NCI-H2107 (cell line): ENCODE results near the gene BDNF.
"Not testable (repeated sequence)": the region's sequence is repeated elsewhere in the genome, so short reads cannot be mapped to it uniquely, and the experiment has no call there.

Experiments used
- DNase-seq: peaks from one replicate; lab custom pipeline; 2025; lab: John Stamatoyannopoulos, UW

The BDNF gene

DNA sequence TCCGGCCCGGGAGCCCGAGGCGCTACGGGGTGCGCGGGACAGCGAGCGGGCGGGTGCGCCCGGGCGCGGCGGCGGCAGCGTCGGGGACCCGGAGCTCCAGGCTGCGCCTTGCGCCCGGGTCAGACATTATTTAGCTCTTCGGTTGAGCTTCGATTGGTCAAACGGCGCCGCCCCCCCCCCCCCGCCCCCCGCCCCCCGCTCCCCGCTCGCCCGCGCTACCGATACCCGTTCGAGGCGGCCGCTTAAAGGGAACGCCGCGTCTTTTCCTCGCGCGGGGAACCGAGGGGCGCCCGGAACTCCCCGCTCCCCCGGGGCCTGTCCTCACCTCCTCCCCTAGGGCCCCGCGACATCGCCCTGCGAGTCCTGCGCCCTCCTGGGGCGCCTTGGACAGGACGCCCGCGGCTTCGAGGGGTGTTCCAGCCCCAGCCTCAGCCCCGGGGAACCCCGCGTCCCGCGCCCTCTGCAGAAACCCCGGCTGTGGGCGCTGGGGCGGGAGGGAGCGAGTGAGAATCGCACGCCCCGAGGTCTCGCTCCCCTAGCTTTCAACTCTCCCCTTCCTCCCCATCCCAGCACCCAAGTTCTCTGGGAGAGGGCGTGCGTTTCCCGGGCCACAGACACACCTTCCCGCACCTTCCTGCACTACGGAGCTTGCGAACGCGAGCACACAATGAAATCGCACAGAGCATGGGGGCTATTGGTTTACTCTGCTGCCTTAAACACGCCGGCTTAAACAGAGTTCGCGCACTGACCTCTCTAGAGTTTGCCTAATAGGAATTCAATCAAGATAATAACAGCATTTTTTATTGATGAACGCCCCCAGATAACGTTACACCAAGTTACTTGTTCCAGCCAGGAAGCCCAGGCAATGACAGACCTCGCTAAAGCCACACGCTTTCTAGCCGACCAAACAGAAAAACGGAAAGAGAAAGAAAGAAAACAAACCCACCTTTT is at the start of gene BDNF:
BDNF (minus strand) TSS at position 105 of the 951 bp plus-strand sequence. CDS start 41,891 bp downstream, outside the sequence.
- no peak for DNase-seq

DNA sequence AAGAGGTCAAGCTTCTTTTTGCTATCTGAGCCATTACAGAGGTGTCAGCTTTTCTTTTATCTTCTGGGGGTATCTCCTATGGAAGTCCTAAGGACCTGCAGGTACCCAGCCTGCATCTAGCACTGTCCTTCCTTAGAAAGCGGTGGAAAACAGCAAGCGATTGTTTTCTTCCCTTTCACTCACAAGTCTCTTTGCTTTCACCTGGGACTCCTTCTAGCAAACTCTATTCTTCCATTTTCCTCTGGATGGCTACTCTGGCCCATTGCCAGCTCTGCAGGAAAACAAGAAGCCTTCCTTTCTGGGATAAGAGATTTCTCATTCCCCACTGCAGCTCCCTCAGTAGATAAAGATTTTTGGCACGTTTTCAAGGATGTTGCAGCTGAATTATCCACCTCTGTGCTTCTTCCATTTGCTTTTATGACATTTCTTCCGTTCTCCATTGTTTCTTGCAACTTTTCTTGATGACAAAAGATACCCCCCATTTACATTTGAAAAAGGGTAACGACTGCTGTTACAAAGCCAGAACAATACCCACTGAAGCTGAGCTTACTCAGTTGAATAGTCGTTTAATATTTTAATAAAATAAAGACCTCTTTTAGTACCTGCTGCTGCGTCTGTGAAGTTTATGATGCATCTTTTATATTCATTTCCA is 40.2 kb upstream of the BDNF start:
- DNase-seq: no peak

DNA sequence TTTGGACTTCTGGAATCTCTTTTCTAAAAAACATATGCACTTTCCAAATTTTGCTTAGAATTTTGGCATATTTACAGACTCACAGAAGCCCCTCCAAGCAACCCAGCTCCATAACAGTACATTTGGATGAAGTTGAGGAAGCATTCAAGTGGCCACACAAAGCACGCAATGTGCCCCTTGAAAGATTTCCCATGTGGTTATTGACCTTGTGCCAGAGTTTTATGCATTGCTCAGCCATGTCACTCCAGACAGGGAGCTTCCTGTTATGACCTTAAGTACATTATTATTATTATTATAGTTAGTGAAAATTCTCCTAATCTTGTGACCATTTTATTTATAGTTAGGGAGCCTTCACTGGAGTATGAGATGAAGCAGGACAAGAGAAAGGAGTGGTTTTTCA is 35.0 kb upstream of the BDNF start:
- no peak for DNase-seq

DNA sequence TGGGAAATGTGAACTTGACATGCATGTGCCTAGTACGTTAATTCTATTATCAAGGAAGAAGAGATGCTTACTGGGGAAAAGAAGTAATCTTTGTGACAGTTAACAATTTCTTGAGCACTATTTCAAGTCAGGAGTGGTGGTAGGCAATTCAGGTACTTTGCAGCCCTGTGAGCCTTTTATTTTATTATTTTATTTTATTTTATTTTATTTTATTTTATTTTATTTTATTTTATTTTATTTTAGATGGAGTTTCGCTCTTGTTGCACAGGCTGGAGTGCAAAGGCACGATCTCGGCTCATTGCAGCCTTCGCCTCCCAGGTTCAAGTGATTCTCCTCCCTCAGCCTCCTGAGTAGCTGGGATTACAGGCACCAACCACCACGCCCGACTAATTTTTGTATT is 31.5 kb upstream of the BDNF start:
- DNase-seq: not testable (repeated sequence)

DNA sequence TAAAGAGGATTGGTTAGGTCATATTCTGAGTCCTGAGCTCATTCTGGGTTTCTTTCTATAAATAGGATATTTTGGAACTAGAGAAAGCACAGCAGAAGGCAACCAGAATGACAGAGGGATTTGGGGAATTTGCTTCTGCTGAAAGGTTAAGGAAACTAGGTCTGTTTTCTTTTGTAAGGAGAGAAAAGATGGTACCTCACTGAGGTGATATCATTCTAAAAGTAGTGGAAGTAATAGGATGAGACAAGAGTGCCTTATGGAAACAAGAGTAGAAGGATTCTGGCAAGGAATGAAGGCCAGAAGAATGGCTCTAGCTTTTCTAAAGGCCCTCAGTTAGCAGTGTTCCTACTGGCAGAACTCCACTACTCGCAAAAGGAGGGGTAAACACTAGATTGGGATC is 26.7 kb upstream of the BDNF start:
- no peak for DNase-seq

DNA sequence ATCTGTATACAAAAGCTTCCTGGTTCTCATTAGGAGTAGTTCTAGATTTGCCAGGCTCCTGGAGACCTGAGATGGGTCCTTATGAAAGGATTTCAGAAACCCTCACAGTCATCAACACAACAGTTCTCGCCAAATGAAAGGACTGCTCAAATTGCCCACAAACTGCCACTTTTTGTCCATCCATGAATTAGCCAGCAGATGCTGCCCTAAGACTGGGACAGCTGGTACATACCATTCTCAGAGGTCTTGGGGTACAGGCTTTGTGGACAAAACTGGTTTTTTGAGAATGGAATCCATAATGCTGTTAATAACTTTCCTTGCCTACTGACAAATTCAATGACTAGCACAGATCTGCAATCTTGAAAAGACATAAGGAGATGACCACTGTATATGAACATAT is 23.4 kb upstream of the BDNF start:
- DNase-seq: no peak

DNA sequence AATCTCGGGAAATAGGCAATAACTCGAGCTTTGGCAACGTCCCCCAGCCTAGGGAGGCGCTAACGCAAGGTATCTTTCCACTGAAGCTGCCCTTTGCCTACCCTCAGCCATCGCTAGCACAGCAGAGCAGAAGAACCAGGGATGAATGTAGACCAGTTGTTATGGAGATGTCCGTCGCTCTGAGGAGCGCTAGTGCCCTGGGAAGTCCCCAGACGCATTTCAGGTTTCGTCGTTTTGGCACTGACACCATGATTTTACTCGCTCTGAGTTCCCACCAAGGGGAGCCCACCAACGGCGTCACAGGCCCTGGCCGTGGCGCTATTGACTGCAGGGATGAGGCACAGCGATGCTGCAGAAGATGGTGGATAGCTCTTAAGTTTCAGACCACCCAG is 22.7 kb upstream of the BDNF start:
- no peak for DNase-seq

DNA sequence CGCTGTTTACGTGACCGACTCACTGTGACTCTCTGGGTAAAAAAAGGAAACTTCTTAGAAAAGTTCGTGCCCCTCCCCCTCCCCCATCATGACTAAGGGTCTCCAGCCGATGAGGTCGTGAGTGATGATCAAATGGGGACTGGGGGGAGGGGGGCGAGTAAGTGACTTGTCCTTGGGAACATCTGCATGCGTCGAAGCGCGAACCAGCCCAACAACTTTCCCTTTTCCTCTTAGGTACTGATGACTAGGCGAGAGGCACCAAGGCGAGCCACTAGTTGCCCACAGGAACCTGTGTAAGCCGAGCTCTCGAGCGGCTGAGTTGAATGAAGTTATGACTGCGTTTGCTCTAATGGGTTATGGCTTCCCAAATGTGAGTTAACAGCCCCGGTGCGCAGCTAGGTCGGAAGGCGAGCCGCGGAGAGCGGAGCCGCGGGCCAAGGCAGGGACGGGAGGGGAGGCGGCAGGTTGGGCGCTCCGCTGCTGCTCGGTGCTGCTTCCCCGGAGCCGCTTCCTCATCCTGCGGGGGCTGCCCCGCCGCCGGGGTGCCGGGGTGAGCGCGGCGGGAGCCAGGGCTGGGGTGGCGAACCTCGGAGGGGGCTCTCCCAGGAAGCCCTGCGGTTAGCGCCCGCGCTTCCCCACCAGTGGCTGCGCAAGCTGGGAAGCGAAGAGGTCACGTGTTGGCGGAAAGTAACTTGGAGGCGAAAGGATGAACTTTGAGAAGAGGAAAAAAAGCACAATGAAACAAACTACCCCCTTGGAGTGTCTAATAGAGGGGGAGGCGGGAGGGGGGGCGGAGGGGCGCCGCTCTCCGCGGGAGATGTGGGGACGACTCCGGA is 22.1 kb upstream of the BDNF start:
- no peak for DNase-seq

DNA sequence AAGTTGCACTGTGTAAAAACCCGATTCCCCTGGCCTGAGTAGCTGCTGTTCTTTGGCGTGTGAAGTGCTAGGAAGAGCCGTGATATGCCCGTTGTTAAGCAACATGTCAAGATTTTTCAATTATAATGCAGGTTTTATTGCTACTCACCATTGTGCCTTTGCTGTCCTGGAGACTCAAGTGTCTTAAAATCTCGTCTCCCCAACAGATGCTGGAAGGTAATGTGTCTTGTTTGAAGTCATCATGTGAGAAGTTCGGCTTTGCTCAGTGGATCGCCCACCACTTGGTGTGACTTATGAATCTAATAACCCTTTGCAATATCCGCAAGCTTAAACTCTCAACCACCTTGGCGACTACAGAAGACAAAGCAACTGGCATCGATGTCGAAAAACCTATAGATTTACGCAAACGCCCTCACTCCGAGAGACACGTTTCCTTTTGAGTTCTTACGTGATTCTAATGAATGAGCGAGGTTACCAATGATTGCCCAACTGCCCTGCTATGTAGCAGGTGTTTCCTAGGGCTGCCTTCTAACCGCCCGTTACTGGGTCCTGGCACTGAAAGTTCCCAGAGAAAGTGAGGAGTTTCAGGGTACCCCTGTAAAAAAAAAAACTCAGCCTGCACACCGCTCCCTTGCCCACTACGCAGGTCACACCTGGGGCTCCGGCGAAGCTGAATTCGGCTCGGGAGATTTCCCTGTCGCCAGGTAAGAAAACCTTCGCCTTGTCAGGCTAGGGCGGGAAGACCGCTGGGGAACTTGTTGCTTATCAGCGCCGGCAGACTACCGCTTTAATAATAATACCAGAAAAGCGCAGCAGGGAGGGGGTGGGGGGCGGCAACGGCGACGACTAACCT is 21.2 kb upstream of the BDNF start:
- no peak for DNase-seq

DNA sequence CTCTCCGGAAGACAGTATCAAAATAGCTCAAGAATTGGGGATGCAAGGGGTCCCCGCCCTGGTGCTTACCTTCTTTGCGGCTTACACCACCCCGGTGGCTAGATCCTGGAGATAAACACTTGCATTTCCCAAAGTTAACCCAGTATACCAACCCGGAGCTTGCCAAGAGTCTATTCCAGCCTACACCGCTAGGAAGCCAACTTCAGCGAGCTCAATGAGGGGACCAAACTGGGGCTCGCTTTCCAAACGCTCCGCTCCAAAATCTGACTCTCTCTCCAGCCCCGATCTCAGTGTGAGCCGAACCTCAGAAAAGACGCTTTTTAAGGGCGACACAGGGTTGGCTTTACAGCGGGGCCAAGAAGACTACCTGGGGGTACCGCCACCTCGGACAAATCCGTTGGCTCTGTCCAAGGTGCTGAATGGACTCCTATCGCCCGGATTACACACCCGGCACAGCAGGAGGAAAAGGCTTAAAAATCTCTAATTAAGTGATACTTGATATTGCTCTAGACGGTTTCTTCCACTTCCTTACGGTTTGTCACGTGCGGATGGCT is 20.1 kb upstream of the BDNF start:
- DNase-seq: no peak

DNA sequence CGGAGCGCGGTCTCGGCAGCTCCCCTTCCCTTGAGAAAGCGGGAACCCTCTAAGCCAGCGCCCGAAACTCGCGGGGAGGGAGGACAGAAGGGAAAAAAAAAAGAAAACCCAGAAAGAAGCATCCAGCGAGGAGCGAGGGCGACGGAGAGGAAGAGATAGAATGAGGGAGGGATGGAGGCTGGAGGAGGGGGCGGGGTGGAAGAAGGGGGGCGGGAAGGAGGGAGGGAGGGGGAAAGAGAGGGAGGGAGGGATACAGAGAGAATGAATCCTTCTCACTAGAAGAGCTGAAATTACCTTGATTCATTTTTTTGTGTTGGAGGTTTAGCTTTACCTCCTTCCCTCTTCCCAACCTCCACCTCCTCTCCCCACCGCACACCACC is 19.3 kb upstream of the BDNF start:
- DNase-seq: no peak

DNA sequence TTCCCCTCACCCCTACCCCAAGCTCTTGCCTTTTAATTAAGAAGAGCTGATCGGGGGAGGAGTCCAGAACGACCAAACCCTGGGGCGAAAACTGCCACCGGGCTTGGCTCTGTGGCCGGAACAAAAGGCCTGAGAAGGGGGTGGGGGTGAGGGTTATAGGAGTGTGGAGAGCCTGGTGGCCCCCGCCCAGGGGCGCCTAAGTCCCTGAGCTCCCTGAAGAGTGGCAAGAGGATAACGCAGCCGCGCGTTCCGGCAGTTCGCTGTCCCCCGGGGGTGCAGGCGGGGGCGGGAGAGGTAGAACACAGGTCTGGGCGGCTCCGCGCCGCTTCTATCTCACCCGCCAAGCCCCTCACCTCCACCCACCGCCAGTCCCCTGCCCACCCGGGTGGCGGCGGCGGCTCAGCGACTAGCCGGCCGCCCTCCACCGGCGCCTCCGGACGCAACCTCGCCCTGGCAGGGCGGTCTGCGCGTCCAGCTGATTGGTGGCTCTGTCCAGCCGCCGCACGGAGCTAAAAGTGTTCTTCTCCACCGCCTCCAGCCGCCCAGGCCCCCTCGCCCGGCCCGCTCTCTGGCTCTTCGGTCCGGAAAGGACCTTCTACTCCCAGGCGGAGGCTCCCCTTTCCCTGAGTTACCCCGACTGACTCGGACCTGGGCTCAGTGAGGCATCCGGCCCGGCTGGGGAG is 18.7 kb upstream of the BDNF start:
- DNase-seq: no peak

DNA sequence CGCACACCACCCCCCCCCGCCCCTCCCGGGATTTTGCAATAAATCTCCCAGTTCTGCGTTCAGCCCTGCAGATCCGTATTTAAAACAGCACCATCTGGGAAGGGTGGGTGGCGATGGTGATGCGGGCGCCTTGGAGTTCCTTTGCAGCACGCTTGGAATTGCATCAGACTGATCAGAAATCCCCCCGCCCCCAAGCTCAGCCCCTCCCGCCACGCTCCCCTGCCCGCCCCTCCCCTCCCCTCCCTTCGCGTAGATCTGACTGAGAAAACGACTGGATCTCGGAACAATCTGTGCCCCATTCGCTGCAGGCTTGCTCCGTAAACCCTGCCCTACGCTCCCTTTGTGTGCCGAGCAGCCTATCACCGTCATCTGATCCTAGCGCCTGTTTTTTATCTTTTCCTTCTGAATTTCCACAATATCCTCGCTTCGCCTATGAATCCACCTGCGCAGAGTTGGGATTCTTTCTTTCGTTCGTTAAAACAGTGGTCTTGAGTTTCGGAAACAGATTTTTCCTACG is 18.1 kb upstream of the BDNF start:
- DNase-seq: no peak

DNA sequence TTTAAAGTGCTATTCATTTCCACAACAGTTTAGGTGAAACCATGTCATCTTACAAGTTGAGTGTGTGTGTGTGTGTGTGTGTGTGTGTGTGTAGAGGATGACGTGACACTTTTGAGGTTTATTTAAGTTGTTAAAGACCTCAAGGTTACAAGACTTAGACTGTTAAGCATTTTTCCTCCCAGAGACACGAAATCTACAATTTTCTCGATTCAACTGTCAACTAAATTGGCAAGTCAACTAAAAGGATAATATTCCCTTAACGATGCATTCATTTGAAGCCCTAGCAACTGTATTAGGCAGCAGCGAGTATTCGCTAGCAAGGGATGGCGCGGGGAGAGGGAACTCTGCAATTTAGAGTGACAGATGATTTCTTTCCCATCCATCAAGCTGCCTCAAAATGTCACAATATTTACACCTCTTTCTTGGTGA is 17.6 kb upstream of the BDNF start:
- no peak for DNase-seq

DNA sequence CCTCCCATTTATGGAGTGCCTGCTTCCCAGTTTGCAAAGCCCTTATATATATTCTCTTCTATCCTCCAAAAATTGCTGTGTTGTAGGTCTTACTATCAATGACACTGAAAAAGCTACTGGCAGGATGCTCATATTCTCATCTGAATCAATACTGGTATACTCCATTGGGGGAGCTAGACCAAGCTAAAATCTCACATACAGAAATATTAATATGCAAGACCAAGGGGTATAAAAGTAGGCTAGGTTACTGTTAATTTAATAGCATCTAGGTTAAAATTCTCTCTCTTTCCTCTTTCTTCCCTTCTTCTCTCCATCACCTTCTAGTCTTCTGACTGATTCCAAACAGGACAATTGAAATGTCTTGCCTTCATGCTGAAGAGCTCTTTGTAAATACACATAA is 17.1 kb upstream of the BDNF start:
- no peak for DNase-seq

DNA sequence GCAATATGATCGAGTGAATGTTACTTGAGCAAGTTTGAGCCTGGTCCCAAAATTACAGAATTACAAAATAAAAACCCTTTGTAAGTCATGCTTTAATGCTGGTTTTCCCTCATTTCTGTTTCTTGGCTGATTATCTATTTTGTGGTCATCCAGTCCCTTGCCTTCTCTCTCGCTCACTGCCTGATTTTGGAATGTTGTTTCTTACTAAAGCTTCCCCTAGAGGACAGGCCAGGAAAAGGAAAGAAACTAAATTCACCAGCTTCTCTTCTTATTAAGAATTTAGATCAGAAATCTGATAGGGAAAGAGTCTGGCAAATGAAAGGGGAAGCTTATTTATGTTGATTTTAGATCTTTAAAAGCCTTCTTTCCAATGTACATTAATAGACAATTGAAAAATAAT is 16.6 kb upstream of the BDNF start:
- DNase-seq: no peak

DNA sequence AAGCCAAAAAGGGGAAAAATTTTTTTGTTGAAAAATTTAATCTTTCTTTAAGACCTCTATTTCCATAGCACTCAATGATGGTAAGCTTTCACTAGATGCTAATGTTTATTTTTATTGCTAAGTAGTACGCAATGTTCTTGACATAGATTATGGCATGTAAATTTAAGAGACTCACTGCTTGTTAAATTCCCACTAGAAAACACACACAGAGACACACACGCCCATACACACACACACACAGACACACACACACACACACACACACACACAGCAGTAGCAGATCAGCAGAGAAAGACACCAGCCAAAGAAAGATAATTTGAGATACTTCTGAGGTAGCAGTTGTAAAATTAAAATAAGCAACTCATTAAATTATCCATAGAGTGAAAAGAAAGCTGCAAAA is 16.0 kb upstream of the BDNF start:
- no peak for DNase-seq

DNA sequence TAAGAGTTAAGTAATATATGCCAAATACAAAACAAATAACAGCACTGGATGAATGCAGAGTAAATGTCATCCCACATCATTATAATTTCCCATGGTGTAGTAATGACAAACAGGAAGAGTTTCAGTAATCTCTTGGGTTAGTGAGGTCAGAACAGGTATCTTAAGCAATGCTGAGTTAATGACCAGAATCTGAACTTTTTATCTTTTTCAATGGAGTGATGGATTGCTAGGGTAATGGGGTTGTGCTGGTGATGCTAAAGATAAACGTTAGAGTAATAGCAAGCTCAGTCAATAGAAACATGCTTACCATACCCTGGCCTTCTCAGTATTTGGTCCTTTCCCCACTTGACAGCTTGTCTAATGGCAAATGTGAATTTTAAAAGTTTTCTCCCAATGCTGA is 11.5 kb upstream of the BDNF start:
- no peak for DNase-seq

DNA sequence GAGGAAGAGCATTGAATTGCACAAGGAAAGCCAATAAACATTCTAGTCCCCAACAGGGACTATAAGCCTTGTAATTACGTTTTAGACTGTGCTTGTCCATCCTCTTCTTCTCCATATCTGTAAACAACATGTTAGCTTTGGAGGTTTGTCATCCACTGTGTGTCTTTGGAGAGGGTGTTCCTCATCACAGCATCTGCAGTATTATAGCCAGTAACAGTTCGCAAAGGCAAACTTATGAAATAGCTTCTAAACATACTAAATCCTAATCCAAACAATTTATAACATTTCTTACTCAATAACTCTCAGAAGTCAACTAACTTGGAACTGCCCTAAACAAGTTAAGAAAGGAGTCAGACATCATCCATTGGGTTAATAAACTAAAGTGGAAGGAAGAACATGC is 10.3 kb upstream of the BDNF start:
- DNase-seq: no peak

DNA sequence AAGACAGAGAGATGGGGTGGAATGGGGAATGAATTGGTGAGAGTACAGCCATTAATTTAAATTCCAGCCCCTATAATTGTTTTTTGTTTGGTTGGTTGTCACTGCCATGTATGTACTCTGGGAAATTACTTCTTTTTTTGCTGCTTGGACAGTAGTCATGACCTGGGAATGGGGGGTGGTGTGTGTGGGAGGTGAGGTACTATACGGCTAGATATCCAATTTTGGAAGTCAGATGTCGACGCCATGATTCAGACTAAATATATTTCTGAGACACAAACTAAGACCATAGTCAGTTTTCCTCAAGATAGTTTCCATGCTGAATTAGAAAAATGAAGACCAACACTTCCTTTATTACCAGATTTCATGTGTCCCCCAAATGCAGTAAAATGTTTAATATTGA is 7.4 kb upstream of the BDNF start:
- DNase-seq: no peak
